NK-92 (cell line): ENCODE measurements around the gene POLK.

Experiments
- DNase-seq: peaks from one replicate; lab custom pipeline; 2025; ENCODE audit not compliant: unreplicated experiment; lab: John Stamatoyannopoulos, UW

The POLK gene

DNA sequence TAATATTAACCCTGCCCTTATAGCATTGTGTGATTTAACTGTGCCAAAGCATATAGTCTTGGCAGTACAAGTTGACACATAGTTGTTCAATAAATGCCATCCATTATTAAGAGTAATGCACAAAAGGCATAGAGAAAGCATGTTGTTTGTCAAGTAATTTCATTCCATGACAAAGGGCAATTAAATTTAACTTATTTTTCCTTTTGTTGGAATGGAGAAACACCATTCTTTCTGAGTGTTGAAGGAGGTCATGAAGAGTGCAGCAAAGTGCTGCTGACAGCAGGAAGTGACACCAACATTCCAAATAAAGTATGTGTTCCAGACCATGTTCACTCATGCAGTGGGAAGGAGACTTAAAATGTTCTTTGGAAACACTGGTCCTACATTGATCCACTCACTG is 128.7 kb downstream of the POLK start:
- DNase-seq = no peak

DNA sequence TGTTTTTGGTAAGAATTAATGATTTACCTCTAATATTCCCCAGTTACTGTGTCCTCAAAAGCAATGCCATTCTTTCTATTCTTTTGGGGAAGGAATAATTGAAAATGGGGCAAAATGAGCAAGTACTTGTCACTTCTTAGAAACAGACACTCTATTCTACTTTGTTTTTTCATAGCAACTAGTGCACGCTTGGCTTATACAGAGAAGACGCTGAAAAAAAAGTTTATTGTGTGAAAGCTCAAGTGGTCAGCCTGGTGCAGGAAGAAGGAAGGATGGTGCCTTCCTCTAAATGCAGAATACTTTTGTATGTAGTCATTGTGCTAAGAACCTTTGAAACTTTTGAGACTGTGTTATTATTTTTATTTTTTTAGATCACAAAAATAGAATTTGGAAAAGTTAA is 129.1 kb downstream of the POLK start:
- no peak for DNase-seq

DNA sequence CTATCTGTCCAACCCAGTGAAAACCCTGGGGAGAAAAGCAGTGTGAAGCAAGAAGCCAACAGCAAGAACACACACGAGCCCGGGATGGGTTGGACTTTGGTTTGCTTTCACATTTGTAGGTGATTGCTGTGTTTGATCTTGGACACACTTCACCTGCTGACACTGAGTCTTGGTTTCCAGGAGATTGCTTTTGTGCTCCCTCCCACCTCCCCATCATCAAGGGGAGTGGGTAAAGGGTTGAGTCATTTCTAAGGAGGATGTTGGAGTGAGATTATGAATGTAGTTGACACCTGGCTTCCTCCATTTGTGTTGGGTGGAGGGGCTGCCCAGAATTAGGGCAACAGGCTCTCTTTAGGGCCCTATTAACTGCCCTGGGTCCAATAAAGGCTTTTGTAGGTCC is 137.0 kb downstream of the POLK start:
- no peak for DNase-seq
